SIG-M5 (cell line): ENCODE data around the gene MYBPC1.
"Not testable (repeated sequence)": the region's sequence is repeated elsewhere in the genome, so short reads cannot be mapped to it uniquely, and the experiment has no call there.

Experiments used
- DNase-seq: peaks from one replicate; lab custom pipeline; 2025; lab: John Stamatoyannopoulos, UW

MYBPC1 gene

GRCh38 chr12:101734482-101734881 lies 139.7 kb downstream of the MYBPC1 start:
- DNase-seq: not testable (repeated sequence)
